Measurements from ENCODE around the gene FLVCR2. TPM values are rescaled to one million over a fixed set of nuclear protein-coding genes. Genes with fewer than 3 reads are reported as not detected.

The FLVCR2 gene
- polyA plus RNA-seq, 1 experiment = 0.70 TPM

- H3K4me3 ChIP-seq (ENCODE audit: low read depth, low read length) = peak overlapping the region; percentile 49
- CTCF ChIA-PET = interaction anchor here (0.6 to 13.3 kb wide), 4 partner anchors 62 to 1459 kb away, joined by 3 to 480 read pairs (median 8); partner anchors contain the start of genes ERG28 and TTLL5
- no peak for TF ChIP-seq CTCF (IDR thresholded peaks at IDR 0.05; ENCODE audit: insufficient read depth, low read depth, low read length)
- DNase-seq (ENCODE audit: low read depth) = no peak
- POLR2A ChIA-PET = no interaction called here
- H3K36me3 ChIP-seq (ENCODE audit: control insufficient read depth, insufficient read depth, low read length) = no peaks in the 10 kb centered on the region
- H3K27me3 ChIP-seq (ENCODE audit: control insufficient read depth, insufficient read depth, low read length) = 0 out of 2 replicates have a peak, but pooled peaks cover 1% of the 10 kb centered on the region
Measured at GRCh38 chr14:75579338-75579864, 981 bp downstream of the FLVCR2 start.

GRCh38 chr14:75579882-75580281, 1.5 kb downstream of the FLVCR2 start:
- Histone ChIP-seq H3K27me3 (ENCODE audit: control insufficient read depth, insufficient read depth, low read length) (no peaks in the 10 kb centered on the region), H3K36me3 (ENCODE audit: control insufficient read depth, insufficient read depth, low read length) (no peaks in the 10 kb centered on the region), H3K4me3 (ENCODE audit: low read depth, low read length) (no peak overlapping the region)
- no peak for DNase-seq (ENCODE audit: low read depth)
- ChIA-PET POLR2A (no interaction called here), CTCF (interaction anchor here (0.6 to 13.3 kb wide), 3 partner anchors 74 to 1459 kb away, joined by 3 to 480 read pairs (median 3); partner anchors contain the start of genes ERG28 and TTLL5)
- TF ChIP-seq CTCF (IDR thresholded peaks at IDR 0.05; ENCODE audit: insufficient read depth, low read depth, low read length) = no peak

GRCh38 chr14:75587388-75587787, 9.0 kb downstream of the FLVCR2 start:
- DNase-seq (ENCODE audit: low read depth) = no peak
- no peaks in the 10 kb centered on the region for H3K36me3 ChIP-seq (ENCODE audit: control insufficient read depth, insufficient read depth, low read length)
- TF ChIP-seq CTCF (IDR thresholded peaks at IDR 0.05; ENCODE audit: insufficient read depth, low read depth, low read length) = no peak
- peaks cover 4% of the 10 kb centered on the region for H3K27me3 ChIP-seq (ENCODE audit: control insufficient read depth, insufficient read depth, low read length)
- ChIA-PET POLR2A (no interaction called here), CTCF (interaction anchor here (0.7 to 1.1 kb wide), 2 partner anchors 10 to 67 kb away, joined by 3 read pairs; no protein-coding TSS in a partner anchor)
- H3K4me3 ChIP-seq (ENCODE audit: low read depth, low read length) = no peak overlapping the region

GRCh38 chr14:75589931-75590330, 11.5 kb downstream of the FLVCR2 start:
- CTCF ChIA-PET = interaction anchor here (1.1 kb wide), 1 partner anchor 64 kb away, joined by 5 read pairs; no protein-coding TSS in a partner anchor
- peaks cover 4% of the 10 kb centered on the region for H3K27me3 ChIP-seq (ENCODE audit: control insufficient read depth, insufficient read depth, low read length)
- POLR2A ChIA-PET = no interaction called here
- TF ChIP-seq CTCF (IDR thresholded peaks at IDR 0.05; ENCODE audit: insufficient read depth, low read depth, low read length) = no peak
- DNase-seq (ENCODE audit: low read depth) = no peak
- H3K36me3 ChIP-seq (ENCODE audit: control insufficient read depth, insufficient read depth, low read length) = no peaks in the 10 kb centered on the region
- H3K4me3 ChIP-seq (ENCODE audit: low read depth, low read length) = no peak overlapping the region

- TF ChIP-seq CTCF (IDR thresholded peaks at IDR 0.05; ENCODE audit: insufficient read depth, low read depth, low read length) = no peak
- POLR2A ChIA-PET = no interaction called here
- Histone ChIP-seq H3K4me3 (ENCODE audit: low read depth, low read length) (no peak overlapping the region), H3K36me3 (ENCODE audit: control insufficient read depth, insufficient read depth, low read length) (no peaks in the 10 kb centered on the region), H3K27me3 (ENCODE audit: control insufficient read depth, insufficient read depth, low read length) (peaks cover 7% of the 10 kb centered on the region)
- CTCF ChIA-PET = interaction anchor here (1.1 kb wide), 1 partner anchor 30 kb away, joined by 3 read pairs; no protein-coding TSS in a partner anchor
- no peak for DNase-seq (ENCODE audit: low read depth)
Measured at GRCh38 chr14:75591331-75591946, 13.0 kb downstream of the FLVCR2 start.
